ENCODE measurements around the gene MLN. TPM values are rescaled to one million over a fixed set of nuclear protein-coding genes. Genes with fewer than 3 reads are reported as not detected.

The MLN gene
- total and polyA plus RNA-seq, 7 donors = not detected

DNA sequence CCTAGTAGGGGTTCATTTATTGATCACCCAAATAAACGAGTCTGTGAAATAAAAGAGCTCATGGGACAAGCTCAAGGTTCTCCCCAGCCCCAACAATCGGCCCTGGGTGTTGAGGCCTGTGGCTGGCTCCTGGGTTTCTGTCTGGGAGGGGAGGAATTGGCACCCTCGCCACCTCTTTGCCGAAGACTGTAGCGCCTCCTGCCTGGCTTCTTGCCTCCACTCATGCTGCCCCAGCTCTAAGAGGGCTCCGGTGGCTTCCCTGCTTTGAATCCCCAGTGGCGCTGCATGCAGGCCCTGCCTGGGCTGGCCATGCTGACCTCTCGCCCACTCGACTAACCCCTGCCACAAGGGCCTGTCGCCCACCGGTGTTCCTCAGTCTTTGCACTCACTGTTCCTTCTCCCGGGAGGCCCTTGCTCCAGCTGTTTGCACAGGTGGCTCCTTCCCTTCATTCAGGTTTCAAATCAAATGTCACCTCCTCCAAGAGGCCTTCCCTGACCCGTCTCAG is 5.4 kb downstream of the MLN start:
- Histone ChIP-seq H3K4me3 (no peak overlapping the region), H3K36me3 (ENCODE audit: insufficient read depth in 1 of 2, low read depth in 1 of 2) (no peaks in the 10 kb centered on the region), H3K27ac (no peak overlapping the region), H3K27me3 (ENCODE audit: insufficient read depth in 3 of 3, low read length in 2 of 3) (peaks cover 0 to 28% (median 9%) of the 10 kb centered on the region in 3 donors), H3K9me3 (no peaks in the 10 kb centered on the region), H3K4me1 (no peaks in the 10 kb centered on the region)
- TF ChIP-seq, protein P1, sequence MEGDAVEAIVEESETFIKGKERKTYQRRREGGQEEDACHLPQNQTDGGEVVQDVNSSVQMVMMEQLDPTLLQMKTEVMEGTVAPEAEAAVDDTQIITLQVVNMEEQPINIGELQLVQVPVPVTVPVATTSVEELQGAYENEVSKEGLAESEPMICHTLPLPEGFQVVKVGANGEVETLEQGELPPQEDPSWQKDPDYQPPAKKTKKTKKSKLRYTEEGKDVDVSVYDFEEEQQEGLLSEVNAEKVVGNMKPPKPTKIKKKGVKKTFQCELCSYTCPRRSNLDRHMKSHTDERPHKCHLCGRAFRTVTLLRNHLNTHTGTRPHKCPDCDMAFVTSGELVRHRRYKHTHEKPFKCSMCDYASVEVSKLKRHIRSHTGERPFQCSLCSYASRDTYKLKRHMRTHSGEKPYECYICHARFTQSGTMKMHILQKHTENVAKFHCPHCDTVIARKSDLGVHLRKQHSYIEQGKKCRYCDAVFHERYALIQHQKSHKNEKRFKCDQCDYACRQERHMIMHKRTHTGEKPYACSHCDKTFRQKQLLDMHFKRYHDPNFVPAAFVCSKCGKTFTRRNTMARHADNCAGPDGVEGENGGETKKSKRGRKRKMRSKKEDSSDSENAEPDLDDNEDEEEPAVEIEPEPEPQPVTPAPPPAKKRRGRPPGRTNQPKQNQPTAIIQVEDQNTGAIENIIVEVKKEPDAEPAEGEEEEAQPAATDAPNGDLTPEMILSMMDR (IDR thresholded peaks at IDR 0.05) = no peak
- ATAC-seq = no peak
- WGBS, 3 donors = 75 to 77% (median 77%) methylated on average over 13 of the region's 13 CpGs
- DNase-seq = no peak
- intact Hi-C loops (cut with DNase I) = no loop called here

DNA sequence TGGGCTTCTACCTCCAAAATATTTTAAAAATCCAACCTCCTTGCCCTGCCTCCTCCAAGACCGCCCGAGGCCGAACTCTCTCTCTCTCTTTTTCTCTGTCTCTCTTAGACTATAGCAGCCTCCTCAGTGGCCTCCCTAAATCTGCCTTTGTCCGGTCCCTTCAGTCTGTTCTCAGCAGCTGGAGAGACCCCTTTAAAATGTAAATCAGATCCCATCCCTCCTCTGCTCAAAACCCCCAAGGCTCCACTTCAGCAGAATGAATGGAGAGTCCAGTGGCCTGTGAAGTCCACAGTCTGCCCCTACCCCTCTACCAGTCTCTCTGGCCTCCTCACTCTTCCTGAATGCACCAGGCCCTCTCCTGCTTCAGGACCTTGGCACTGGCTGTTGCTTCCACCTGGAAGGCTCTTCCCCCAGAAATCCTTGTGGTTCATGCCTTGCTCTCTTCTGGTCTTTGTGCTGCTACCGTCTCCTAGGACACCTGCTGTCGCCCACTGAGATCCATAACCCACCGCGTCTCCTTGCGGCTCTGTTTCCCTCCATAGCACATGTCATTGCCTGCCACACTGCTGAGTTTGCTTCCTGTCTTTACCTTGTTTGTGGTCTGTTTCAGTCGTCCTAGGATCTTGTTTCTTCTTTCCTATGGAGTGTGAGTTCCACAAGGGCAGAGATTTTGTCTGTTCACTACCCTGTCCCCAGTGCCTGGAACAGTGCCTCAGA is 6.0 kb downstream of the MLN start:
- ATAC-seq = no peak

DNA sequence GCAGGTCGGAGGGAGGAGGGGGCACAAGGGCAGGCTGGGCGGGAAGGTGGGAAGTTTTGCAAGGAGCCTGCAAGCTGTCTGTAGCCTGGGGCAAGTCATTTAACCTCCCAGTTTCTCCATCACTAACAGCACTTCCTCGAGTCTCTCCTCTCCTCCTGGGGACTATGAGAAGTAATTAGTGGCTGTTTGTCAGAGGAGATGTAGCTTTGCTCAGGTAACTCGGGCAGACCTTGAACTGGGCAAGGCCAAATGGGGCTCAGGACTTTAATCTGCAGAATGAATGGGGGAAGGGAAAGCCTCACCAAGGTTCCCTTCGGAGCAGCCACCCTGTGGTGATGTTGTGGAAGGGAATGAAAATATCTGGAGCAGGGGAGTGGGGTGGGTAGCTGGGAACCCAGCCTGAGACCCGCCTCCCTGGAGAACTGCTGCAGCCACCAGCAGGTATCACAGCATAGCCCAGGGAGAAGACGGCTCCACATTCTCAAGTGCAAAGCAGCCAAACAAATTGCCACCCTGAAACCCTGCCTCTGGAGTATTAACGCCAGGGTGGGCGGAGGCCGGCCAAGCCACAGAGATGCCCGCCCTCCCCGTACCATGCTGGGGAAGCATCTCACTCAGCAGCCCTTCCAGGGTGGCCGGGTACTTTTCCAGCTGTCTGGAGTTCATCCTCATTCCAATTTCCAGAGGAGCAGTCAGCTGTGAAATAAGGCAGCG is 8.7 kb downstream of the MLN start:
- WGBS, 3 donors = 24 to 41% (median 40%) methylated on average over 14 of the region's 14 CpGs
- intact Hi-C loops (cut with DNase I) = no loop called here
- no peak for ATAC-seq

More for the DNA sequence above, 6.0 kb downstream of the MLN start:
- no peak for DNase-seq
- Histone ChIP-seq H3K4me1 (no peaks in the 10 kb centered on the region), H3K27ac (no peak overlapping the region), H3K4me3 (no peak overlapping the region), H3K9me3 (no peaks in the 10 kb centered on the region), H3K27me3 (ENCODE audit: insufficient read depth in 3 of 3, low read length in 2 of 3) (peaks cover 0 to 34% (median 9%) of the 10 kb centered on the region in 3 donors), H3K36me3 (ENCODE audit: insufficient read depth in 1 of 2, low read depth in 1 of 2) (no peaks in the 10 kb centered on the region)
- TF ChIP-seq, protein P1 (IDR thresholded peaks at IDR 0.05) = no peak
- 72 to 75% (median 74%) methylated on average over 10 of the region's 10 CpGs for WGBS, 3 donors
- intact Hi-C loops (cut with DNase I) = no loop called here

DNA sequence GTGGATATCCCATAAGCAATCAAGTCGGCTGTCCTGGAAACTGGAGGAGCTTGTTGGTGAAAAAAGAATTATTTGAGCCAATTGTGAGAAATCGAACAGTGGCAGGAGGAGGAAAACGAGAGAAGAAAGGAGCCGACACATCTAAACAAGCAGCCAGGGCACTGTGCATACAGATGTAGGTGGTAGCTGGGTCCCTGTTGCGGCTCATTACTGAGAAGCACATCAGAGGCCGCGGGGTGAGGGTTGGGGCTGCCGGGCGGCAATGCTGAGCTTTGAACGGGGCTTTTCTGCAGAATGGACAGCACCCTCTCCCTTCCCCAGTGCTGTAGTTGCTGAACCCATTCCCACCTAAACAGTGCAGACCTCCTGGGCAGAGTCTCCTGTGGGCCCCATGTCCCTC is 10.8 kb downstream of the MLN start:
- 56 to 63% (median 58%) methylated on average over 10 of the region's 10 CpGs for WGBS, 3 donors
- H3K36me3 ChIP-seq (ENCODE audit: insufficient read depth in 1 of 2, low read depth in 1 of 2) = no peaks in the 10 kb centered on the region
- ATAC-seq (no peak), DNase-seq (no peak)
- intact Hi-C loops (cut with DNase I) = no loop called here
- no peak overlapping the region for H3K4me3 ChIP-seq
- no peaks in the 10 kb centered on the region for H3K9me3 ChIP-seq
- peaks cover 5% of the 10 kb centered on the region for H3K4me1 ChIP-seq
- TF ChIP-seq, protein P1 (IDR thresholded peaks at IDR 0.05) = no peak
- H3K27me3 ChIP-seq (ENCODE audit: insufficient read depth in 3 of 3, low read length in 2 of 3) = peaks cover 0 to 35% (median 9%) of the 10 kb centered on the region in 3 donors
- H3K27ac ChIP-seq = no peak overlapping the region

More for the DNA sequence above, 8.7 kb downstream of the MLN start:
- Histone ChIP-seq H3K27me3 (ENCODE audit: insufficient read depth in 3 of 3, low read length in 2 of 3) (peaks cover 0 to 35% (median 9%) of the 10 kb centered on the region in 3 donors), H3K4me1 (no peaks in the 10 kb centered on the region), H3K27ac (no peak overlapping the region), H3K9me3 (no peaks in the 10 kb centered on the region), H3K4me3 (no peak overlapping the region), H3K36me3 (ENCODE audit: insufficient read depth in 1 of 2, low read depth in 1 of 2) (no peaks in the 10 kb centered on the region)
- no peak for DNase-seq
- TF ChIP-seq, protein P1 (IDR thresholded peaks at IDR 0.05) = no peak

Data from psoas muscle (tissue), 8 donors.